ENCODE data around the gene TMPRSS9.
A peak's percentile ranks its signal among the peaks of the same experiment; 100 is the strongest.
"Not testable (repeated sequence)": the region's sequence is repeated elsewhere in the genome, so short reads cannot be mapped to it uniquely, and the experiment has no call there.

The TMPRSS9 gene

GRCh38 chr19:2342656-2343288 is 17.3 kb upstream of the TMPRSS9 start:
- no peak for DNase-seq

GRCh38 chr19:2343289-2343982 is 16.6 kb upstream of the TMPRSS9 start:
- no peak for DNase-seq

DNA sequence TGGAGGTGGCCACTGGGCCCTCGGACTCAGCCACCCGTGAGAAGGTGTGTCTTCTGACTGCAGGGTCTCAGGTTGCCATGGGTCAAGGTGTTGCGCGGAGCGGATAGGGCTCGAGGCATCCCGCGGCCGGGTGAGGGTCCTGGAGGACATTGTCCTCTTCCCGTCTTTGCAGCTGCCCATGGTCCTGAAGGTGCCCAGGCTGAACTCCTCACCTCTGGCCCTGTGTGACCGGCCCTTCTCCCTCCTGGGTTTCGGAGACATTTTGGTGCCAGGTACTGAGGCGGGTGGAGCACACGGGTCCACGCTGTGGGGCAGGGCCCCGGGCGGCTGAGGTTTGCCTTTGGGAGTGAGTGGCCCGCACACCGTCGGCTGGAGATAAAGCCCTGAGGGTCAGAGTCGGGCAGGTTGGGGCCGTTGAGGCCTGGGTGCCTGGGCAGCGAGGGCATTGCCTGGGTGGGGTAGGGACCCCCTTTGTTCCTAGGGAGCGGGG is 15.6 kb upstream of the TMPRSS9 start:
- no peak for DNase-seq

- DNase-seq, result no peak
Measured at GRCh38 chr19:2345076-2345475, 15.0 kb upstream of the TMPRSS9 start.

- DNase-seq, result no peak
Measured at GRCh38 chr19:2345794-2346663, 14.0 kb upstream of the TMPRSS9 start.

GRCh38 chr19:2349818-2350217 is 10.2 kb upstream of the TMPRSS9 start:
- not testable (repeated sequence) for DNase-seq

DNA sequence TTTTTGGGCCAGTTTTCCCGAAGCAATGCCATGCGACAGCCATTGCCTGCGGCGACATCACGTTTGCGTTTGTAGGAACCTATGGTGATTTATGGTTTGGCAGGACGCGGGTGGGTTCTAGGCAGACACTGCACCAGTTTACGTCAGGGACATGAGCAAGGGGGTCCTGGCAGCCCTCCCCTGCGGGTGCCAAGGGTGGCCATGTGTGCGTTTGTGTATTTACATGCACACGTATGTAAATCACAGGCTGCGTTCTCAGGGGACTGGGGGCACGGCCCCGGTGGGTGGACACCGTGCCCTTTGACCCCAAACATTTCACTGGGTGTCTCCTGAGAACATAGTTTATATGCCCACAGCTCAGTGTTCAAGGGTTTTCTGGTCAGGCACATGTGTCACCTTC is 9.4 kb upstream of the TMPRSS9 start:
- no peak for DNase-seq

DNA sequence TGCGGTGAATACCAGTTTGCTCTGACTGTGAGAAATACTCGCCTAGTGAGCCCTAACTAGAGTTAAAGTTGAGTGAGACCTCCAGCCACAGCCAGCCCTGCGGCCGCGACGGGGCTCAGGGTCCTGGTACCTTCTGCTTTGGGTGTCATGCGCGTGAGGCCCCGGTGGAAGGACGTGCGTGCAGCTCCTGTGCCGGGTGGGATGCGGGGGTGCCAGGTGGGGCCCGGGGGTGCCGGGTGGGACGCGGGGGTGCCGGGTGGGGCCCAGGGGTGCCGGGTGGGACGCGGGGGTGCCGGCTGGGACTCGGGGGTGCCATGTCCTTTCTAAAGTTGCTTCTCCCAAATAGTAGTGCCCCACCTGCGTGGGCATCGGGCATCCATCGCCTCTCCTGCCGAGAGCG is 8.5 kb upstream of the TMPRSS9 start:
- no peak for DNase-seq

DNA sequence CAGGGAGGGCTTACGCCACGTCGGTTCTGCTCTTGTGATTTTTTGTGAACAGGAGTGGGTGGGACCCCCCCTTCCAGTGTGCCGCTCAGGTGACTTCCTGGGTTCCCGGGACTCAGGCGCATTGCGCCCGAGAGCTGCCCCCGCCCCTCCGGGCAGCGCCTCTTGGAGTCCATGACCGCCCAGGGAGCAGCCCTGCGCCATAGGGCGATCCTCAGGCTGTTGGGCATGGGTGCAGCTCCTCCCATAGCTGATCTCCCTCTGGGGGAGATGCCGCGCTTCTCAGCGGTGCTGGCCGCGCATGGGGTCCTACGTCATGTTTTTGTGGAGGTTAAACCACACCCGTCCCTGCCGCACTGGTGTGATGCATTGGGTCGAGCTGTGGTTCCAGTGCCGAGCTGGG is 7.9 kb upstream of the TMPRSS9 start:
- no peak for DNase-seq

- no peak for DNase-seq
Measured at GRCh38 chr19:2353159-2353886, 6.7 kb upstream of the TMPRSS9 start.

GRCh38 chr19:2353887-2354592 is 6.0 kb upstream of the TMPRSS9 start:
- DNase-seq, result no peak

GRCh38 chr19:2354670-2355069 is 5.4 kb upstream of the TMPRSS9 start:
- DNase-seq, result no peak

- peak; percentile 35 for DNase-seq
Measured at GRCh38 chr19:2355168-2356035, 4.7 kb upstream of the TMPRSS9 start.

DNA sequence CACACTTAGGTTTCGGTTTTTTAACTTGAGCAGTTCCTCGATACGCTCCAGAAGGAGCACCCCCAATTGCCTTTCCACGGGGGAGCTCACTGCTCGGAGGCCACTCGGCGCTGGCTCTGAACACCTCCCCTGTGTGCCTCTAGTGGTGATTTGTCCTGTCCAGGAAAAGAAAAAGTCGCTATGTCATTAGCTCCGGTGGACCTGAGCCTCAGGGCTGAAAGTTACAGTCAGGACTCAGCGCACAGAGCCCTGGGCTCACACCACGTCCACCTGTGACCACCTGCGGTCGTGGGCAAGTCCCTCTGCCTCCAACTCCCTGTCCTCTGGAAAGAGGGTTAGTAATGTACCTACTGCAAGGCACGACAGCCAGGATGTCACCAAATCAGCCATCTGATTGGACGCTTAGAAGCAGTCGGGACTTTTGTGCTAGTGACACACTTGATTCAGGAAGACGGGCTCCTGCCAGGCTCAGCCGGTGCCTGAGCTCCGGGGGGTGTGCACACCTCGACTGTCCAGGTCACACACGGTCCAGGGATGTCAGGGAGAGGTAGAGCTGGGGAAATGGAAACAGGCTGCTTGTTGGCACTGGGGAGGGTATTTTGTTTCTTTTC is 3.9 kb upstream of the TMPRSS9 start:
- no peak for DNase-seq

- no peak for DNase-seq
Measured at GRCh38 chr19:2357279-2358206, 2.5 kb upstream of the TMPRSS9 start.

DNA sequence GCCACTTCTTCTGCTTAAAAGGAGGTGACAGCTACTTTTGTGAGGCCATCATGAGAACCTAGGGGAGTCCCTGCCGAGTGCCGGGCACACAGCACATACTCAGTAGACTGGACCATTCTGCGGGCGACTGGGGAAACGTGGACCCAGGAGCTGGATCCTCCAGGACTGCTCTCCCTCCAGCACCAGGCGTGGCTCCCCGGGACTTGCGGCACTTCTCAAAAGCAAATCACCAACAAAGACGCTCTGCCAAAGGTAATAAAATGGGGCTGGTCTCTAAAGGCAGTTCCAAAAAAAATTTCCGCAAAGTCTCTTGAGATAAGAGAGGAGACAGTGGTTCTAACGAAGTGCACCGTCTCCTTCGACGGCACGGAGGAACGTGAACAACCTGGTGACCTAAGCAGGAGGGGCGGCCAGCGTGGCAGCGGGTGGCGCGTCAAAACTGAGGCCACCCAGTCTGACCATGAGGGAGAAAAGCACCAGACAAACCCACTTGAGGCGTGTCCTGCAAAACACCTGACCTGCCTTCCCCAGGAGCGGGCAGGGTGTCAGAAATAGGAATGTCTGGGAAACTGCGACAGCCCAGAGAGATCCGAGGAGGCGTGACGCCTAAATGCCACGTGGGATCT is 1.4 kb upstream of the TMPRSS9 start:
- DNase-seq, result no peak

DNA sequence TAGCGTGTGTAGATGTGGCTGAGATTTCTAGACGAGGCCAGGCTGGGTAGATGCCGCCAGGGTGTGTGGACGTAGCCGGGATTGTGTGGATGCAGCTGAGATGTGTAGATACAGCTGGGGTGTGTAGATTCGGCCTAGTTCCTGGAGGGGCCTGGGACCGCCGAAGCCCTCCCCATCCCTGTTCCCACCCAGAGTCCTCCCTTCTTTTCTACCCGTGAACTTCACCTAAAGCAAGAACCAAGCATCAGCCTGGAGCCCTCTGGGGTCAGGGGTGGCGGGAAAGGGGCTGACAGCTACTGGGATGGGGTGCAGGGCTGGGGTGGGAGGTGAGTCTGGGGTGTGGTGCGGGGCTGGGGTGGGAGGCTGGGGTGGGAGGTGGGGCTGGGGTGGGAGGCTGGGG is 768 bp downstream of the TMPRSS9 start:
- no peak for DNase-seq

- DNase-seq, result no peak
Measured at GRCh38 chr19:2361246-2362045, 1.4 kb downstream of the TMPRSS9 start.

Data from fibroblast of upper back skin (primary cell).